Neural cell (in vitro differentiated cells): ENCODE data around the gene ACAD11. TPM values are rescaled to one million over a fixed set of nuclear protein-coding genes. Genes with fewer than 3 reads are reported as not detected.
"Not testable (repeated sequence)": the region's sequence is repeated elsewhere in the genome, so short reads cannot be mapped to it uniquely, and the experiment has no call there.

Experiments used
- H2AFZ ChIP-seq: fragments of 200-600, 300-800 bp; sonication (generic), shearing (Covaris generic); 2 replicates; pipeline ENCODE4 v1.6.0; 2014; ENCODE audit warnings: low read depth, mild to moderate bottlenecking, antibody characterized with exemption, low read length, moderate library complexity
- H3F3A ChIP-seq: fragments of 200-600 bp; shearing (Covaris generic); 2 replicates; pipeline ENCODE4 v1.6.1; 2016; ENCODE audit warnings: mild to moderate bottlenecking, moderate library complexity, mixed read lengths, antibody characterized with exemption, low read length; ENCODE audit not compliant: insufficient read depth, poor library complexity, severe bottlenecking
- H3K27ac ChIP-seq: fragments of 200-600, 300-800 bp; sonication (generic), shearing (Covaris generic); 2 replicates; pipeline ENCODE4 v1.5.1; 2014; ENCODE audit warnings: mild to moderate bottlenecking, low read length, moderate library complexity
- H3K27me3 ChIP-seq: fragments of 300-800, 200-600 bp; sonication (generic), shearing (Covaris generic); 2 replicates; pipeline ENCODE4 v1.6.0; 2014; ENCODE audit warnings: mild to moderate bottlenecking, low read depth, low read length, moderate library complexity; ENCODE audit not compliant: insufficient read depth
- H3K36me3 ChIP-seq: fragments of 300-800, 200-600 bp; sonication (generic), shearing (Covaris generic); 2 replicates; pipeline ENCODE4 v1.5.1; 2014; ENCODE audit warnings: mild to moderate bottlenecking, antibody characterized with exemption, low read length, moderate library complexity; ENCODE audit not compliant: insufficient read depth
- H3K4me2 ChIP-seq: fragments of 300-800, 200-600 bp; sonication (generic), shearing (Covaris generic); 2 replicates; pipeline ENCODE4 v1.6.0; 2014; ENCODE audit warnings: mild to moderate bottlenecking, low read length
- H3K4me3 ChIP-seq: fragments of 300-800, 200-600 bp; sonication (generic), shearing (Covaris generic); 2 replicates; pipeline ENCODE4 v1.5.1; 2014; ENCODE audit warnings: mild to moderate bottlenecking, low read length, moderate library complexity
- H3K79me2 ChIP-seq: fragments of 200-600 bp; shearing (Covaris generic); replicated peaks from 2 replicates; pipeline ENCODE4 v1.6.0; 2014; ENCODE audit warnings: mild to moderate bottlenecking, low read length, moderate library complexity; ENCODE audit not compliant: insufficient read depth
- H3K9ac ChIP-seq: fragments of 300-800, 200-600 bp; sonication (generic), shearing (Covaris generic); 2 replicates; pipeline ENCODE4 v1.6.1; 2016; ENCODE audit warnings: mild to moderate bottlenecking, low read length, mixed read lengths
- H3K9me2 ChIP-seq: fragments of 200-600 bp; shearing (Covaris generic); 2 replicates; pipeline ENCODE4 v1.6.1; 2016; ENCODE audit warnings: mild to moderate bottlenecking, low read length, mixed read lengths; ENCODE audit not compliant: insufficient read depth
- H3K9me3 ChIP-seq: fragments of 200-600, 300-800 bp; sonication (generic), shearing (Covaris generic); 2 replicates; pipeline ENCODE4 v1.6.1; 2016; ENCODE audit warnings: mild to moderate bottlenecking, mixed run types, low read length, moderate library complexity, mixed read lengths
- H4K20me1 ChIP-seq: fragments of 200-600 bp; shearing (Covaris generic); 2 replicates; pipeline ENCODE4 v1.6.1; 2016; ENCODE audit warnings: mild to moderate bottlenecking, mixed run types; ENCODE audit not compliant: insufficient read depth
- EP300 ChIP-seq: fragments of 450-650 bp; conservative IDR thresholded peaks from 2 replicates; pipeline ENCODE4 v1.6.1; 2014; ENCODE audit warnings: antibody characterized with exemption, mild to moderate bottlenecking, moderate library complexity; ENCODE audit not compliant: poor library complexity, severe bottlenecking
- EZH2 ChIP-seq: fragments of 200-600, 300-800 bp; shearing (Covaris generic), sonication (generic); IDR thresholded peaks from 2 replicates; pipeline ENCODE4 v1.6.1; 2014; ENCODE audit warnings: antibody characterized with exemption, low read length, borderline replicate concordance, mild to moderate bottlenecking; ENCODE audit not compliant: insufficient read depth, poor library complexity, severe bottlenecking
- MXI1 ChIP-seq: fragments of 450-650 bp; conservative IDR thresholded peaks from 2 replicates; pipeline ENCODE4 v1.6.1; 2014; ENCODE audit warnings: antibody characterized with exemption, mild to moderate bottlenecking; ENCODE audit not compliant: poor library complexity, severe bottlenecking
- POLR2AphosphoS5 ChIP-seq: IDR thresholded peaks from 2 replicates; pipeline ENCODE4 v1.6.1; 2012
- RAD21 ChIP-seq: fragments of 450-650 bp; conservative IDR thresholded peaks from 2 replicates; pipeline ENCODE4 v1.6.1; 2014; ENCODE audit warnings: antibody characterized with exemption, mild to moderate bottlenecking, moderate library complexity
- SMC3 ChIP-seq: fragments of 450-650 bp; conservative IDR thresholded peaks from 2 replicates; pipeline ENCODE4 v1.6.1; 2014; ENCODE audit warnings: antibody characterized with exemption, mild to moderate bottlenecking, moderate library complexity; ENCODE audit not compliant: poor library complexity
- TAF1 ChIP-seq: IDR thresholded peaks from 2 replicates; pipeline ENCODE4 v1.6.1; 2012; ENCODE audit warnings: low read depth
- polyA plus RNA-seq: library from polyadenylated mRNA; depleted of rRNA; stranded (reverse); fragments of >200 nt; gene quantifications from 2 replicates; pipeline ENCODE4 v1.2.3, GENCODE V29; 2014
- TF ChIP-seq, protein P1 (sequence below): fragments of 450-650 bp; IDR thresholded peaks from 2 replicates; pipeline ENCODE4 v1.5.1; 2014; ENCODE audit warnings: antibody characterized with exemption, mild to moderate bottlenecking, moderate library complexity; ENCODE audit not compliant: poor library complexity, severe bottlenecking
- TF ChIP-seq, protein P2 (sequence below): IDR thresholded peaks from 2 replicates; pipeline ENCODE4 v1.6.1; 2012; ENCODE audit warnings: borderline replicate concordance

Gene ACAD11
- polyA plus RNA-seq, 1 donor from 2014 or later, result 19.2 TPM

- Histone ChIP-seq H3K9me3 (no peaks in the 10 kb centered on the region), H3K4me3 (no peak overlapping the region), H3K9ac (no peak overlapping the region), H3K79me2 (no peaks in the 10 kb centered on the region), H2AFZ (no peak overlapping the region), H3K27ac (no peak overlapping the region), H4K20me1 (no peaks in the 10 kb centered on the region), H3F3A (no peaks in the 10 kb centered on the region), H3K4me2 (no peak overlapping the region), H3K27me3 (no peaks in the 10 kb centered on the region), H3K9me2 (no peaks in the 10 kb centered on the region), H3K36me3 (no peaks in the 10 kb centered on the region)
- TF ChIP-seq RAD21 (no peak), SMC3 (no peak), EZH2 (no peak), TAF1 (no peak), POLR2AphosphoS5 (no peak), MXI1 (no peak), EP300 (no peak)
- TF ChIP-seq, protein P1, sequence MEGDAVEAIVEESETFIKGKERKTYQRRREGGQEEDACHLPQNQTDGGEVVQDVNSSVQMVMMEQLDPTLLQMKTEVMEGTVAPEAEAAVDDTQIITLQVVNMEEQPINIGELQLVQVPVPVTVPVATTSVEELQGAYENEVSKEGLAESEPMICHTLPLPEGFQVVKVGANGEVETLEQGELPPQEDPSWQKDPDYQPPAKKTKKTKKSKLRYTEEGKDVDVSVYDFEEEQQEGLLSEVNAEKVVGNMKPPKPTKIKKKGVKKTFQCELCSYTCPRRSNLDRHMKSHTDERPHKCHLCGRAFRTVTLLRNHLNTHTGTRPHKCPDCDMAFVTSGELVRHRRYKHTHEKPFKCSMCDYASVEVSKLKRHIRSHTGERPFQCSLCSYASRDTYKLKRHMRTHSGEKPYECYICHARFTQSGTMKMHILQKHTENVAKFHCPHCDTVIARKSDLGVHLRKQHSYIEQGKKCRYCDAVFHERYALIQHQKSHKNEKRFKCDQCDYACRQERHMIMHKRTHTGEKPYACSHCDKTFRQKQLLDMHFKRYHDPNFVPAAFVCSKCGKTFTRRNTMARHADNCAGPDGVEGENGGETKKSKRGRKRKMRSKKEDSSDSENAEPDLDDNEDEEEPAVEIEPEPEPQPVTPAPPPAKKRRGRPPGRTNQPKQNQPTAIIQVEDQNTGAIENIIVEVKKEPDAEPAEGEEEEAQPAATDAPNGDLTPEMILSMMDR, result no peak
- TF ChIP-seq, protein P2, sequence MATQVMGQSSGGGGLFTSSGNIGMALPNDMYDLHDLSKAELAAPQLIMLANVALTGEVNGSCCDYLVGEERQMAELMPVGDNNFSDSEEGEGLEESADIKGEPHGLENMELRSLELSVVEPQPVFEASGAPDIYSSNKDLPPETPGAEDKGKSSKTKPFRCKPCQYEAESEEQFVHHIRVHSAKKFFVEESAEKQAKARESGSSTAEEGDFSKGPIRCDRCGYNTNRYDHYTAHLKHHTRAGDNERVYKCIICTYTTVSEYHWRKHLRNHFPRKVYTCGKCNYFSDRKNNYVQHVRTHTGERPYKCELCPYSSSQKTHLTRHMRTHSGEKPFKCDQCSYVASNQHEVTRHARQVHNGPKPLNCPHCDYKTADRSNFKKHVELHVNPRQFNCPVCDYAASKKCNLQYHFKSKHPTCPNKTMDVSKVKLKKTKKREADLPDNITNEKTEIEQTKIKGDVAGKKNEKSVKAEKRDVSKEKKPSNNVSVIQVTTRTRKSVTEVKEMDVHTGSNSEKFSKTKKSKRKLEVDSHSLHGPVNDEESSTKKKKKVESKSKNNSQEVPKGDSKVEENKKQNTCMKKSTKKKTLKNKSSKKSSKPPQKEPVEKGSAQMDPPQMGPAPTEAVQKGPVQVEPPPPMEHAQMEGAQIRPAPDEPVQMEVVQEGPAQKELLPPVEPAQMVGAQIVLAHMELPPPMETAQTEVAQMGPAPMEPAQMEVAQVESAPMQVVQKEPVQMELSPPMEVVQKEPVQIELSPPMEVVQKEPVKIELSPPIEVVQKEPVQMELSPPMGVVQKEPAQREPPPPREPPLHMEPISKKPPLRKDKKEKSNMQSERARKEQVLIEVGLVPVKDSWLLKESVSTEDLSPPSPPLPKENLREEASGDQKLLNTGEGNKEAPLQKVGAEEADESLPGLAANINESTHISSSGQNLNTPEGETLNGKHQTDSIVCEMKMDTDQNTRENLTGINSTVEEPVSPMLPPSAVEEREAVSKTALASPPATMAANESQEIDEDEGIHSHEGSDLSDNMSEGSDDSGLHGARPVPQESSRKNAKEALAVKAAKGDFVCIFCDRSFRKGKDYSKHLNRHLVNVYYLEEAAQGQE, result no peak
Measured at GRCh38 chr3:132615881-132616280, 43.7 kb downstream of the ACAD11 start.

DNA sequence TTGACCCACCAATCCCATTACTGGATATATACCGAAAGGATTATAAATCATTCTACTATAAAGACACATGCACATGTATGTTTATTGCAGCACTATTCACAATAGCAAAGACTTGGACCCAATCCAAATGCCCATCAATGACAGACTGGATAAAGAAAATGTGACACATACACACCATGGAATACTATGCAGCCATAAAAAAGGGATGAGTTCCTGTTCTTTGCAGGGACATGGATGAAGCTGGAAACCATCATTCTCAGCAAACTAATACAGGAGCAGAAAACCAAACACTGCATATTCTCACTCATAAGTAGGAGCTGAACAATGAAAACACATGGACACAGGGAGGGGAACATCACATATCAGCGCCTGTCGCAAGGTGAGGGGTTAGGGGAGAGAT, 44.3 kb downstream of the ACAD11 start:
- H3K27ac ChIP-seq, H3K79me2 ChIP-seq, H3K4me3 ChIP-seq: not testable (repeated sequence)

DNA sequence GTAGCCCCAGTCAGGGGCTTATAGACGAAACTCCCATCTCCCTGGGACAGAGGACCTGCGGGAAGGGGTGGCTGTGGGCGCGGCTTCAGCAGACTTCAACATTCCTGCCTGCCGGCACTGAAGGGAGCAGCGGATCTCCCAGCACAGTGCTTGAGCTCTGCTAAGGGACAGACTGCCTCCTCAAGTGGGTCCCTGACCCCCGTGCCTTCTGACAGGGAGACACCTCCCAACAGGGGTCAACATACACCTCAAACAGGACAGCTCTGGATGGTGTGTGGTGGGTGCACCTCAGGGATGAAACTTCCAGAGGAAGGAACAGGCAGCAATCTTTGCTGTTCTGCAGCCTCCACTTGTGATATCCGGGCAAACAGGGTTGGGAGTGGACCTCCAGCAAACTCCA, 53.0 kb downstream of the ACAD11 start:
- H3K27ac ChIP-seq, H3K27me3 ChIP-seq, H3K4me2 ChIP-seq, H3K9me2 ChIP-seq, H3F3A ChIP-seq, H3K36me3 ChIP-seq, H3K79me2 ChIP-seq, H3K9me3 ChIP-seq, H2AFZ ChIP-seq, H4K20me1 ChIP-seq, H3K4me3 ChIP-seq, H3K9ac ChIP-seq: not testable (repeated sequence)

More for the DNA sequence above, 44.3 kb downstream of the ACAD11 start:
- not testable (repeated sequence) for H3K9me2 ChIP-seq, H4K20me1 ChIP-seq, H3K36me3 ChIP-seq, H3K4me2 ChIP-seq, H3K9me3 ChIP-seq, H2AFZ ChIP-seq, H3K27me3 ChIP-seq, H3F3A ChIP-seq, H3K9ac ChIP-seq
